Loucy (cell line): ENCODE measurements around the gene BCAM.

Experiments
- CTCF ChIP-seq: fragments of 200-600 bp; sonication (generic); conservative IDR thresholded peaks from 2 replicates; pipeline ENCODE4 v1.5.1; 2014; ENCODE audit warnings: mild to moderate bottlenecking, antibody characterized with exemption, low read length
- EZH2phosphoT487 ChIP-seq: fragments of 200-600 bp; IDR thresholded peaks from 2 replicates; pipeline ENCODE4 v1.6.1; 2018; ENCODE audit warnings: antibody characterized with exemption, mild to moderate bottlenecking, moderate library complexity, borderline replicate concordance

GRCh38 chr19:44824761-44825160, 15.9 kb downstream of the BCAM start:
- TF ChIP-seq CTCF (no peak), EZH2phosphoT487 (no peak)
